UCSD-AML1 (cell line): ENCODE measurements around the gene AMMECR1.
"Not testable (repeated sequence)": the region's sequence is repeated elsewhere in the genome, so short reads cannot be mapped to it uniquely, and the experiment has no call there.

Experiments used
- DNase-seq: peaks from one replicate; lab custom pipeline; 2025; ENCODE audit not compliant: unreplicated experiment; lab: John Stamatoyannopoulos, UW

Gene AMMECR1

GRCh38 chrX:110173192-110174175, 144.4 kb downstream of the AMMECR1 start:
- DNase-seq: no peak

GRCh38 chrX:110172215-110172614, 145.7 kb downstream of the AMMECR1 start:
- no peak for DNase-seq

GRCh38 chrX:110171442-110171841, 146.4 kb downstream of the AMMECR1 start:
- DNase-seq: no peak

GRCh38 chrX:110170029-110170428, 147.9 kb downstream of the AMMECR1 start:
- DNase-seq: no peak

- no peak for DNase-seq
Measured at GRCh38 chrX:110168585-110168984, 149.3 kb downstream of the AMMECR1 start.

- DNase-seq: peak; percentile 32
Measured at GRCh38 chrX:110167952-110168451, 149.9 kb downstream of the AMMECR1 start.

- DNase-seq: no peak
Measured at GRCh38 chrX:110163488-110163887, 154.4 kb downstream of the AMMECR1 start.

- no peak for DNase-seq
Measured at GRCh38 chrX:110162867-110163266, 155.0 kb downstream of the AMMECR1 start.

- DNase-seq: no peak
Measured at GRCh38 chrX:110162131-110162530, 155.8 kb downstream of the AMMECR1 start.

- no peak for DNase-seq
Measured at GRCh38 chrX:110161361-110161686, 156.6 kb downstream of the AMMECR1 start.

GRCh38 chrX:110159865-110160264, 158.0 kb downstream of the AMMECR1 start:
- DNase-seq: no peak

GRCh38 chrX:110159235-110159634, 158.7 kb downstream of the AMMECR1 start:
- no peak for DNase-seq

GRCh38 chrX:110157444-110157843, 160.4 kb downstream of the AMMECR1 start:
- no peak for DNase-seq

GRCh38 chrX:110156167-110156754, 161.6 kb downstream of the AMMECR1 start:
- no peak for DNase-seq

- DNase-seq: no peak
Measured at GRCh38 chrX:110155759-110156158, 162.1 kb downstream of the AMMECR1 start.

- not testable (repeated sequence) for DNase-seq
Measured at GRCh38 chrX:110154328-110154727, 163.6 kb downstream of the AMMECR1 start.

- DNase-seq: no peak
Measured at GRCh38 chrX:110153896-110154295, 164.0 kb downstream of the AMMECR1 start.

- DNase-seq: no peak
Measured at GRCh38 chrX:110153244-110153643, 164.6 kb downstream of the AMMECR1 start.

GRCh38 chrX:110146521-110146920, 171.4 kb downstream of the AMMECR1 start:
- DNase-seq: no peak

- DNase-seq: peak; percentile 14
Measured at GRCh38 chrX:110145854-110146253, 172.0 kb downstream of the AMMECR1 start.

- no peak for DNase-seq
Measured at GRCh38 chrX:110145311-110145710, 172.6 kb downstream of the AMMECR1 start.
